Panc1 (cell line): ENCODE data around the gene TOPORS.

Experiments
- CTCF ChIP-seq: fragments of 450-650 bp; IDR thresholded peaks from 2 replicates; pipeline ENCODE4 v1.5.1; 2017; ENCODE audit warnings: mild to moderate bottlenecking
- POLR2AphosphoS5 ChIP-seq: IDR thresholded peaks from 2 replicates; pipeline ENCODE4 v1.6.1; 2012; ENCODE audit warnings: mild to moderate bottlenecking, low read depth, low read length, moderate library complexity
- REST ChIP-seq, 2 experiments: IDR thresholded peaks; 2 replicates each; pipeline ENCODE4 v1.6.1; 2011 to 2012; ENCODE audit warnings: low read depth in 2 of 2, control low read depth in 1 of 2, low read length in 1 of 2, mild to moderate bottlenecking in 1 of 2, moderate library complexity in 1 of 2; ENCODE audit not compliant: insufficient read depth in 1 of 2

GRCh38 chr9:32590476-32590875 is 38.1 kb upstream of the TOPORS start:
- TF ChIP-seq CTCF (no peak), POLR2AphosphoS5 (no peak), REST (IDR thresholded peaks at IDR 0.05; ENCODE audit: insufficient read depth in 1 of 2, low read depth in 2 of 2, low read length in 1 of 2) (no peak)
